Neuron (in vitro differentiated cells): ENCODE measurements around the gene HOXA4.

Experiments used
- H2AFZ ChIP-seq: one replicate; pipeline ENCODE4 v1.6.1; 2013; ENCODE audit warnings: low read depth, mild to moderate bottlenecking, inconsistent platforms, low read length, moderate library complexity
- H3K27me3 ChIP-seq: one replicate; pipeline ENCODE4 v1.6.1; 2013; ENCODE audit warnings: low read length; ENCODE audit not compliant: insufficient read depth
- H3K36me3 ChIP-seq: one replicate; pipeline ENCODE4 v1.6.1; 2013; ENCODE audit warnings: low read length; ENCODE audit not compliant: insufficient read depth
- H3K4me1 ChIP-seq: one replicate; pipeline ENCODE4 v1.6.1; 2013; ENCODE audit warnings: low read length; ENCODE audit not compliant: insufficient read depth
- H3K4me3 ChIP-seq: 2 replicates; pipeline ENCODE4 v1.5.1; 2013; ENCODE audit warnings: mild to moderate bottlenecking, low read length, moderate library complexity
- H3K9me3 ChIP-seq: one replicate; pipeline ENCODE4 v1.6.1; 2013; ENCODE audit warnings: low read length

HOXA4 gene

GRCh38 chr7:27106181-27106900 is 24.2 kb downstream of the HOXA4 start:
- Histone ChIP-seq H3K27me3 (peaks cover 97% of the 10 kb centered on the region), H3K4me3 (no peak overlapping the region), H3K4me1 (peaks cover 5% of the 10 kb centered on the region), H3K9me3 (peaks cover 2% of the 10 kb centered on the region), H2AFZ (peak overlapping the region; percentile 17), H3K36me3 (no peaks in the 10 kb centered on the region)

GRCh38 chr7:27105301-27106031 is 25.1 kb downstream of the HOXA4 start:
- H3K36me3 ChIP-seq, result no peaks in the 10 kb centered on the region
- H3K4me1 ChIP-seq, result peaks cover 5% of the 10 kb centered on the region
- H3K9me3 ChIP-seq, result no peaks in the 10 kb centered on the region
- peaks cover 97% of the 10 kb centered on the region for H3K27me3 ChIP-seq
- H2AFZ ChIP-seq, result no peak overlapping the region
- no peak overlapping the region for H3K4me3 ChIP-seq

GRCh38 chr7:27104341-27105058 is 26.1 kb downstream of the HOXA4 start:
- H3K27me3 ChIP-seq, result peaks cover 97% of the 10 kb centered on the region
- no peak overlapping the region for H3K4me3 ChIP-seq
- no peaks in the 10 kb centered on the region for H3K9me3 ChIP-seq
- no peak overlapping the region for H2AFZ ChIP-seq
- H3K4me1 ChIP-seq, result peaks cover 5% of the 10 kb centered on the region
- no peaks in the 10 kb centered on the region for H3K36me3 ChIP-seq

- Histone ChIP-seq H3K36me3 (no peaks in the 10 kb centered on the region), H3K4me1 (peaks cover 5% of the 10 kb centered on the region), H3K27me3 (peaks cover 97% of the 10 kb centered on the region), H2AFZ (no peak overlapping the region), H3K4me3 (no peak overlapping the region), H3K9me3 (no peaks in the 10 kb centered on the region)
Measured at GRCh38 chr7:27103489-27104226, 26.9 kb downstream of the HOXA4 start.

- peaks cover 5% of the 10 kb centered on the region for H3K4me1 ChIP-seq
- H3K27me3 ChIP-seq, result peaks cover 97% of the 10 kb centered on the region
- H3K36me3 ChIP-seq, result no peaks in the 10 kb centered on the region
- no peak within 1 kb of the TSS for H2AFZ ChIP-seq
- H3K9me3 ChIP-seq, result no peaks in the 10 kb centered on the region
- H3K4me3 ChIP-seq, result no peak within 1 kb of the TSS
Measured at GRCh38 chr7:27102581-27103442, 27.7 kb downstream of the HOXA4 start, which contains the start of gene HOXA2. HOXA2 (minus strand) TSS chr7:27102683; CDS start chr7:27102500, 183 bp downstream.

GRCh38 chr7:27101957-27102580 is 28.5 kb downstream of the HOXA4 start:
- Histone ChIP-seq H2AFZ (no peak overlapping the region), H3K27me3 (peaks cover 97% of the 10 kb centered on the region), H3K4me1 (peaks cover 5% of the 10 kb centered on the region), H3K36me3 (no peaks in the 10 kb centered on the region), H3K9me3 (no peaks in the 10 kb centered on the region), H3K4me3 (no peak overlapping the region)

DNA sequence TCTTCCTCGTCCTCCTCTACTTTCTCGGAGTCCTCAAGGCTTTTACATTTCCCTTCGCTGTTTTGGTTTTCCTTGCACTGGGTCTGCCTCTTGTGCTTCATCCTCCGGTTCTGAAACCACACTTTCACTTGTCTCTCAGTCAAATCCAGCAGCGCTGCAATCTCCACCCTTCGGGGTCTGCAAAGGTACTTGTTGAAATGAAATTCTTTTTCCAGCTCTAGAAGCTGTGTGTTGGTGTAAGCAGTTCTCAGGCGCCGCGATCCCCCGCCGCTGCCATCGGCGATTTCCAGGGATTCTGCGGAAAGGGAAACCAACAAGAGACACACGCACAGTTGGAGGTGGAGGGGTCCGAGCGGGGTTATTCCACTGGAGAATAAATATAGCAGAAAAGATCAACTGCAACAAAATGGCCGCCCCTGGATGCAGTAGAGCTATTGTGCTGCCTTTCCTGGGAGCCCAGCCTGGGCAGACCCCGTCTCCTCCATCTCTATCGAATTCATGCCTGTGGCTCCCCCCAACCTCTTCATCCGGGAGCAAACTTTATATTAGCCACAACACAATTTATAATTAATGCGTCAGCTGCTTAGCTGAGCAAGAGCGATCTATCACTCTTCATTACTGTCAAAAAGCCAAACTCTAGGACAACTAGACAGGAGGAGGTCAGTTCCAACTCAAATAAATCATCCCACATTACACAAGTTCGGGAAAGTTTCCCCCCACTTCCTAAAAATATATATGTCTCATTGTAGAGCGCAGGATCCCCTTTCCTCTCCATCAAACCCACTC is 29.2 kb downstream of the HOXA4 start:
- Histone ChIP-seq H3K9me3 (no peaks in the 10 kb centered on the region), H3K27me3 (peaks cover 98% of the 10 kb centered on the region), H2AFZ (no peak overlapping the region), H3K36me3 (no peaks in the 10 kb centered on the region), H3K4me1 (peaks cover 4% of the 10 kb centered on the region), H3K4me3 (no peak overlapping the region)

DNA sequence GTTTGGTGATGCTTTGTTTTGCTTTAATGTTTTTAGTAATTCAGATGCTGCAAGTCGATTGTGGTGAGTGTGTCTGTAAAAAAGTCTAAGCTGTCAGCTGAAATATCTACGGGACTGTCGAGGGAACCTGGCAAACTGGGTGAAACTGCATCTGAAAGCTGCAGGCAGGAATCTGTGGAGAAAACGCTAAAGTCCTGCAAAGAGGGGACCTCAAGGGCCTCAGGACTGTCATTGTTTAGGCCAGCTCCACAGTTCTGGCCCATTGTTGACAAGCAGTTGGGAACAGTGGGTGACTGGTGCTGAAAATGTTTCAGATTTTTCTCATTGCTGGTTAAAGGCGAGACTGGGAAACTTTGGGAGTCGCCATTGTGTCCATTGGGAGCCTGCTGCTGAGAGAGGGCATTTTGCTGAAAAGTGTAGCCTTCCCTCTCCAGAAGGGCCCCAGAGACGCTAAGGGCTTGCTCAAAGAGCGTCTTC is 29.8 kb downstream of the HOXA4 start:
- H3K9me3 ChIP-seq, result no peaks in the 10 kb centered on the region
- no peak overlapping the region for H3K4me3 ChIP-seq
- no peak overlapping the region for H2AFZ ChIP-seq
- no peaks in the 10 kb centered on the region for H3K36me3 ChIP-seq
- H3K4me1 ChIP-seq, result peaks cover 4% of the 10 kb centered on the region
- H3K27me3 ChIP-seq, result peaks cover 96% of the 10 kb centered on the region

- Histone ChIP-seq H3K27me3 (peaks cover 98% of the 10 kb centered on the region), H3K4me1 (peaks cover 4% of the 10 kb centered on the region), H3K36me3 (no peaks in the 10 kb centered on the region), H3K9me3 (peaks cover 2% of the 10 kb centered on the region), H2AFZ (no peak overlapping the region), H3K4me3 (no peak overlapping the region)
Measured at GRCh38 chr7:27099453-27100370, 30.8 kb downstream of the HOXA4 start.

DNA sequence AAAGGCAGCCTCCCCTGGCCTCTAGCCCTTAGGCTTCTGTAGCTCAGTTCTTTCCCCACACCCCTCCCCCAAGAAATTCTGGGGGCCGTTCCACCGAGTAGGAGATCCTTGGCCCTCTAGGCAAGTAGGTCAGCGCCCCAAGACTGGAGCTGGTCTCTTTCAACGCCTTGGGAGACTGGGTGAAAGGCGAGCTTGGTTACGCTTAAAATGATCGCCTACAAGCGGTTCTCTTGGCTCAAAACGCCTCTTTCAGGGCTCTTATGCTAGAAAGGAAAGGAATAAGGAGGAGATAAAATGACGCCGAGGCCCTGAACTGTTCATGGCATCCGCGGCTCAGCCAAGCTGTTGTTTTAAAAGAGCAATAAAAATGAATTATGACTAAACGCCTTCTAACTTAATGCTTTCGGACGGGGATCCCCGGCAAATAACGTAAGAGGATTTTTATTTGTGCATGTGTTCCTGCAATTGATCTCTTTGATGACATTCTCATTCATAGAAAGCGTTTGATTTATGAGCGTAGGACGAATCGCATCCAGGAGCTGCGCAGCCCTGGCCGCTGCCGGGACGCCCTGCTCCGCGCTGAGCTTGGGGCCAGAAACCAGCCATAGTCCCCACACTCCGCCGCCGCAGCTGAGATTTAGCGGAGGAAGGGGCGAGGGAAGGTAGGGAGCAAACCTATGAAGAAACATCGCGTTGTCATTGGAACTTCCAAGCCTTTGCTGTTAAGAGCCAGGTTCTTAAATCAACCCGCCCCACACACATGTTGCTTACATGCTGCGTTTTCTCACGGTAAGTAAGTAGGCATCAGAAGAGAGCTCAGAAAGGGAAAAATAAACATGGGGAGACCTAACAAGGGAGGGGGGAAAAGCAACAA is 31.7 kb downstream of the HOXA4 start:
- H3K36me3 ChIP-seq, result no peaks in the 10 kb centered on the region
- no peak overlapping the region for H2AFZ ChIP-seq
- peaks cover 2% of the 10 kb centered on the region for H3K9me3 ChIP-seq
- H3K4me1 ChIP-seq, result peaks cover 4% of the 10 kb centered on the region
- H3K27me3 ChIP-seq, result peaks cover 98% of the 10 kb centered on the region
- H3K4me3 ChIP-seq, result no peak overlapping the region
